H9 (cell line): ENCODE data around the gene DNAAF1. TPM values are rescaled to one million over a fixed set of nuclear protein-coding genes. Genes with fewer than 3 reads are reported as not detected.

ENCODE experiments used
- DNase-seq: peaks from one replicate; pipeline ENCODE4 v3.0.0-alpha.2; 2017
- H2AFZ ChIP-seq: one replicate; pipeline ENCODE4 v1.6.1; 2013; ENCODE audit warnings: mild to moderate bottlenecking, low read length, control low read depth, moderate library complexity
- H2AK5ac ChIP-seq: 2 replicates; pipeline ENCODE4 v1.6.1; 2013; ENCODE audit warnings: low read length, control low read depth, mixed read lengths; ENCODE audit not compliant: insufficient read length
- H2BK120ac ChIP-seq: one replicate; pipeline ENCODE4 v1.6.1; 2013; ENCODE audit warnings: low read depth, mild to moderate bottlenecking, low read length, control low read depth, inconsistent platforms; ENCODE audit not compliant: poor library complexity, severe bottlenecking
- H2BK12ac ChIP-seq: 2 replicates; pipeline ENCODE4 v1.6.1; 2013; ENCODE audit warnings: low read length, control low read depth, mixed read lengths, low read depth; ENCODE audit not compliant: insufficient read length
- H2BK15ac ChIP-seq: 2 replicates; pipeline ENCODE4 v1.6.1; 2013; ENCODE audit warnings: low read depth, low read length, control low read depth
- H2BK20ac ChIP-seq: one replicate; pipeline ENCODE4 v1.6.1; 2013; ENCODE audit warnings: low read depth, mild to moderate bottlenecking, low read length, control low read depth, inconsistent platforms; ENCODE audit not compliant: poor library complexity, severe bottlenecking
- H2BK5ac ChIP-seq: 2 replicates; pipeline ENCODE4 v1.6.1; 2013; ENCODE audit warnings: low read length, control low read depth, mixed read lengths; ENCODE audit not compliant: insufficient read length
- H3K14ac ChIP-seq: 2 replicates; pipeline ENCODE4 v1.6.1; 2013; ENCODE audit warnings: low read length, control low read depth; ENCODE audit not compliant: insufficient read depth
- H3K18ac ChIP-seq: 2 replicates; pipeline ENCODE4 v1.6.1; 2013; ENCODE audit warnings: low read depth, mild to moderate bottlenecking, mixed read lengths, low read length, control low read depth; ENCODE audit not compliant: insufficient read length
- H3K23ac ChIP-seq: 2 replicates; pipeline ENCODE4 v1.6.1; 2013; ENCODE audit warnings: low read length, control low read depth, mixed read lengths, low read depth; ENCODE audit not compliant: insufficient read length
- H3K23me2 ChIP-seq: 2 replicates; pipeline ENCODE4 v1.6.1; 2013; ENCODE audit warnings: low read depth, mild to moderate bottlenecking, mixed read lengths, low read length, control low read depth; ENCODE audit not compliant: insufficient read length, poor library complexity, severe bottlenecking
- H3K27ac ChIP-seq: 2 replicates; pipeline ENCODE4 v1.5.1; 2013; ENCODE audit warnings: low read length, control low read depth, mixed read lengths, low read depth; ENCODE audit not compliant: insufficient read length
- H3K27me3 ChIP-seq: 2 replicates; pipeline ENCODE4 v1.6.1; 2013; ENCODE audit warnings: low read length, control low read depth, inconsistent platforms; ENCODE audit not compliant: insufficient read depth
- H3K4ac ChIP-seq: 2 replicates; pipeline ENCODE4 v1.6.1; 2013; ENCODE audit warnings: low read depth, mild to moderate bottlenecking, control low read depth, inconsistent platforms, low read length, moderate library complexity
- H3K4me1 ChIP-seq: 2 replicates; pipeline ENCODE4 v1.6.1; 2013; ENCODE audit warnings: low read length, control low read depth, inconsistent platforms; ENCODE audit not compliant: insufficient read depth
- H3K4me2 ChIP-seq: 2 replicates; pipeline ENCODE4 v1.6.1; 2013; ENCODE audit warnings: low read length, control low read depth, mixed read lengths; ENCODE audit not compliant: insufficient read length, insufficient read depth
- H3K56ac ChIP-seq: 2 replicates; pipeline ENCODE4 v1.6.1; 2013; ENCODE audit warnings: low read depth, mild to moderate bottlenecking, mixed read lengths, low read length, control low read depth; ENCODE audit not compliant: insufficient read length
- H3K79me1 ChIP-seq: 2 replicates; pipeline ENCODE4 v1.6.1; 2013; ENCODE audit warnings: low read depth, mild to moderate bottlenecking, moderate library complexity, low read length, control low read depth, inconsistent platforms; ENCODE audit not compliant: insufficient read depth, poor library complexity, severe bottlenecking
- H3K79me2 ChIP-seq: 2 replicates; pipeline ENCODE4 v1.6.1; 2013; ENCODE audit warnings: low read length, control low read depth, inconsistent platforms; ENCODE audit not compliant: insufficient read depth
- H3K9ac ChIP-seq: 2 replicates; pipeline ENCODE4 v1.6.1; 2013; ENCODE audit warnings: low read length, control low read depth, mixed read lengths; ENCODE audit not compliant: insufficient read length; ENCODE audit errors: extremely low read depth
- H3K9me3 ChIP-seq: one replicate; pipeline ENCODE4 v1.6.1; 2013; ENCODE audit warnings: low read depth, low read length, inconsistent platforms; ENCODE audit not compliant: control insufficient read depth
- H3T11ph ChIP-seq: one replicate; pipeline ENCODE4 v1.6.1; 2013; ENCODE audit warnings: mild to moderate bottlenecking, low read length, control low read depth, inconsistent platforms
- H4K20me1 ChIP-seq: one replicate; pipeline ENCODE4 v1.6.1; 2013; ENCODE audit not compliant: control insufficient read depth, insufficient read length, insufficient read depth
- H4K5ac ChIP-seq: 2 replicates; pipeline ENCODE4 v1.6.1; 2013; ENCODE audit warnings: low read depth, mild to moderate bottlenecking, mixed read lengths, low read length, control low read depth; ENCODE audit not compliant: insufficient read length
- H4K8ac ChIP-seq: replicated peaks from 2 replicates; pipeline ENCODE4 v1.6.1; 2013; ENCODE audit warnings: low read length, control low read depth, mixed read lengths, low read depth; ENCODE audit not compliant: insufficient read length
- H4K91ac ChIP-seq: 2 replicates; pipeline ENCODE4 v1.6.1; 2013; ENCODE audit warnings: low read depth, mild to moderate bottlenecking, moderate library complexity, mixed read lengths, low read length, control low read depth; ENCODE audit not compliant: insufficient read length
- H3K27ac Mint-ChIP-seq, 3 experiments: 2 replicates in 2 of 3; 3 replicates in 1 of 3; pipeline ENCODE4 v1.8.0; 2020 to 2021; ENCODE audit warnings: mixed read lengths in 3 of 3, mild to moderate bottlenecking in 1 of 3, moderate library complexity in 1 of 3
- H3K27me3 Mint-ChIP-seq: 2 replicates; pipeline ENCODE4 v1.8.0; 2021; ENCODE audit warnings: low read depth, mild to moderate bottlenecking, moderate library complexity, mixed read lengths
- H3K36me3 Mint-ChIP-seq, 3 experiments: 2 replicates in 2 of 3; 3 replicates in 1 of 3; pipeline ENCODE4 v1.8.0; 2020 to 2021; ENCODE audit warnings: low read depth in 3 of 3, mixed read lengths in 3 of 3; ENCODE audit not compliant: insufficient read depth in 1 of 3
- H3K4me1 Mint-ChIP-seq, 2 experiments: 2 replicates each; pipeline ENCODE4 v1.8.0; 2020; ENCODE audit warnings: mixed read lengths in 2 of 2
- H3K4me3 Mint-ChIP-seq, 2 experiments: 2 replicates in 1 of 2; 3 replicates in 1 of 2; pipeline ENCODE4 v1.8.0; 2020 to 2021; ENCODE audit warnings: mild to moderate bottlenecking in 2 of 2, mixed read lengths in 2 of 2, moderate library complexity in 1 of 2
- H3K9me3 Mint-ChIP-seq, 2 experiments: 2 replicates in 1 of 2; 3 replicates in 1 of 2; pipeline ENCODE4 v1.8.0; 2020; ENCODE audit warnings: mild to moderate bottlenecking in 2 of 2, mixed read lengths in 2 of 2, moderate library complexity in 1 of 2
- WGBS: extraction: QIAGEN DNeasy Blood & Tissue Kit; methylation state at CpG from one replicate; pipeline ENCODE4 v1.1.7; 2013; ENCODE audit warnings: missing lambda C conversion rate, low lambda C conversion rate, mixed read lengths; ENCODE audit not compliant: insufficient read length; ENCODE audit errors: extremely low coverage; 5-methylcytosine and 5-hydroxymethylcytosine counted together
- total RNA-seq: library from RNA; stranded (reverse); gene quantifications from 2 replicates; pipeline ENCODE4 v1.2.1, GENCODE V29; 2021
- TF ChIP-seq, protein P1 (sequence below): fragments of 200-600 bp; sonication (generic); conservative IDR thresholded peaks from 3 replicates; pipeline ENCODE4 v1.8.0; 2021; ENCODE audit warnings: antibody characterized with exemption, mild to moderate bottlenecking

DNAAF1 gene
- total RNA-seq, 1 experiment from 2014 or later = not detected

DNA sequence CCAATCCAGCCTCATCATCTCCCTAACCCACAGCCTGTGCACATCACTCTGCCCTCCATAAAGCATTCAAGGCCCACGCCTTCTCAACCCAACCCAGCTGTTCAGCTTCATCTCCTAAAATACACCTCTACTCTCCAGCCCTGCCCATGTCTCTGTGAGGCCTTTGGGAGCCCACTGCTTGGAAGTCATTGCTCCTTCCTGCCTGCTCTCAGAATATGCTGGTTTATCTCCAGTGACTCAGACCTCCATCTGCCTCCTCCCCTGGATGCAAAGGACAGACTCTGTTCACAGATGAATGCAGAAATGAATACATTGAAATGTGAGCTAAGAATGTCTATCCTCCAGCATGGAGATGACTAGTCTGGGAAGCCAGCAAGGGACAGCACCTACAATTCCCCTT is 75.7 kb downstream of the DNAAF1 start:
- no peaks in the 10 kb centered on the region for H3K4me1 ChIP-seq
- H4K20me1 ChIP-seq = no peaks in the 10 kb centered on the region
- no CpG with 5 or more reads among the region's 1 CpG for whole genome bisulfite sequencing
- no peak overlapping the region for H4K5ac ChIP-seq
- Mint-ChIP-seq H3K4me1 (peaks cover 15% of the 10 kb centered on the region in 2 experiments), H3K4me3 (no peak overlapping the region), H3K9me3 (no peaks in the 10 kb centered on the region), H3K27ac (no peak overlapping the region), H3K27me3 (peaks cover 5% of the 10 kb centered on the region), H3K36me3 (no peaks in the 10 kb centered on the region)
- H3K27ac ChIP-seq = no peak overlapping the region
- no peak overlapping the region for H2AK5ac ChIP-seq
- no peak overlapping the region for H2AFZ ChIP-seq
- H3K23me2 ChIP-seq = no peaks in the 10 kb centered on the region
- H4K91ac ChIP-seq = no peak overlapping the region
- H3K79me1 ChIP-seq = no peaks in the 10 kb centered on the region
- no peak overlapping the region for H2BK12ac ChIP-seq
- no peak overlapping the region for H2BK120ac ChIP-seq
- H3K23ac ChIP-seq = no peak overlapping the region
- no peak overlapping the region for H2BK15ac ChIP-seq
- H3K4ac ChIP-seq = no peak overlapping the region
- no peak overlapping the region for H2BK20ac ChIP-seq
- H4K8ac ChIP-seq = no peak overlapping the region
- no peaks in the 10 kb centered on the region for H3K9me3 ChIP-seq
- no peak overlapping the region for H3K9ac ChIP-seq
- H3K56ac ChIP-seq = no peak overlapping the region
- H3T11ph ChIP-seq = no peak overlapping the region
- no peak for DNase-seq
- no peak overlapping the region for H2BK5ac ChIP-seq
- H3K27me3 ChIP-seq = no peaks in the 10 kb centered on the region; the same call in 1 of the 2 replicates
- H3K79me2 ChIP-seq = no peaks in the 10 kb centered on the region
- no peak overlapping the region for H3K18ac ChIP-seq
- TF ChIP-seq, protein P1, sequence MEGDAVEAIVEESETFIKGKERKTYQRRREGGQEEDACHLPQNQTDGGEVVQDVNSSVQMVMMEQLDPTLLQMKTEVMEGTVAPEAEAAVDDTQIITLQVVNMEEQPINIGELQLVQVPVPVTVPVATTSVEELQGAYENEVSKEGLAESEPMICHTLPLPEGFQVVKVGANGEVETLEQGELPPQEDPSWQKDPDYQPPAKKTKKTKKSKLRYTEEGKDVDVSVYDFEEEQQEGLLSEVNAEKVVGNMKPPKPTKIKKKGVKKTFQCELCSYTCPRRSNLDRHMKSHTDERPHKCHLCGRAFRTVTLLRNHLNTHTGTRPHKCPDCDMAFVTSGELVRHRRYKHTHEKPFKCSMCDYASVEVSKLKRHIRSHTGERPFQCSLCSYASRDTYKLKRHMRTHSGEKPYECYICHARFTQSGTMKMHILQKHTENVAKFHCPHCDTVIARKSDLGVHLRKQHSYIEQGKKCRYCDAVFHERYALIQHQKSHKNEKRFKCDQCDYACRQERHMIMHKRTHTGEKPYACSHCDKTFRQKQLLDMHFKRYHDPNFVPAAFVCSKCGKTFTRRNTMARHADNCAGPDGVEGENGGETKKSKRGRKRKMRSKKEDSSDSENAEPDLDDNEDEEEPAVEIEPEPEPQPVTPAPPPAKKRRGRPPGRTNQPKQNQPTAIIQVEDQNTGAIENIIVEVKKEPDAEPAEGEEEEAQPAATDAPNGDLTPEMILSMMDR = no peak
- H3K4me2 ChIP-seq = no peak overlapping the region
- H3K14ac ChIP-seq = no peak overlapping the region
